Activated CD8-positive, alpha-beta T cell treated with anti-CD3 and anti-CD28 coated beads, Interleukin-2, amount 10 ng/mL, durations not matched to agents 7 days and 5 days (primary cell): ENCODE results near the gene CNOT6L. TPM values are rescaled to one million over a fixed set of nuclear protein-coding genes. Genes with fewer than 3 reads are reported as not detected.
"Not testable (repeated sequence)": the region's sequence is repeated elsewhere in the genome, so short reads cannot be mapped to it uniquely, and the experiment has no call there.

ENCODE experiments used
- ATAC-seq: fragments of 150-1000 bp; cut with Tn5 transposase; one replicate; pipeline ENCODE4 v1.10.0; 2021; ENCODE audit warnings: moderate library complexity
- CTCF ChIA-PET: fragments of 350-600 bp; sonication (Branson Sonifier 250); formaldehyde crosslinking; loops from one replicate; lab custom pipeline; 2021; ENCODE audit warnings: antibody characterized with exemption; lab: Charles Lee
- POLR2A ChIA-PET: fragments of 350-600 bp; sonication (Branson Sonifier 250); formaldehyde crosslinking; loops from one replicate; lab custom pipeline; 2021; ENCODE audit warnings: antibody characterized with exemption; lab: Charles Lee
- DNase-seq: peaks from one replicate; pipeline ENCODE4 v3.0.0-alpha.2; 2020
- H3K27ac Mint-ChIP-seq: one replicate; pipeline ENCODE4 v1.8.0; 2021; ENCODE audit warnings: mild to moderate bottlenecking, mixed read lengths
- H3K27me3 Mint-ChIP-seq: one replicate; pipeline ENCODE4 v1.8.0; 2021; ENCODE audit warnings: low read depth, mixed read lengths
- H3K36me3 Mint-ChIP-seq: one replicate; pipeline ENCODE4 v1.8.0; 2021; ENCODE audit warnings: low read depth, mixed read lengths
- H3K4me1 Mint-ChIP-seq: one replicate; pipeline ENCODE4 v1.8.0; 2021; ENCODE audit warnings: low read depth, mixed read lengths
- H3K4me3 Mint-ChIP-seq: one replicate; pipeline ENCODE4 v1.8.0; 2021; ENCODE audit warnings: mild to moderate bottlenecking, mixed read lengths
- H3K9me3 Mint-ChIP-seq: one replicate; pipeline ENCODE4 v1.8.0; 2022; ENCODE audit warnings: mixed read lengths; ENCODE audit not compliant: insufficient read depth
- total RNA-seq, 2 experiments: library from RNA; stranded (reverse); gene quantifications; one replicate each; pipeline ENCODE4 v1.2.3, GENCODE V29; 2021

CNOT6L gene
- total RNA-seq, result 100 to 1,000 TPM; 107 to 108 TPM

GRCh38 chr4:77818602-77819403 lies at the start of gene CNOT6L:
Gene CNOT6L, minus strand, starts transcription at chr4:77819368. Its CDS starts 60 bp downstream, at chr4:77819308.
- peaks cover 31% of the 10 kb centered on the region for H3K36me3 Mint-ChIP-seq
- ChIA-PET POLR2A (interaction anchor here (0.5 to 7.3 kb wide), 11 partner anchors 8 to 86 kb away, joined by 3 to 437 read pairs (median 4); partner anchors contain the start of gene MRPL1), CTCF (interaction anchor here (1.2 to 3.0 kb wide), 8 partner anchors 10 to 43 kb away, joined by 3 to 34 read pairs (median 8); partner anchors contain the start of gene MRPL1)
- H3K4me1 Mint-ChIP-seq, result peaks cover 46% of the 10 kb centered on the region
- H3K27me3 Mint-ChIP-seq, result no peaks in the 10 kb centered on the region
- ATAC-seq, result peak; percentile 28
- peak within 1 kb of the TSS; percentile 99 for H3K27ac Mint-ChIP-seq
- DNase-seq, result peak; percentile 83
- H3K4me3 Mint-ChIP-seq, result peak within 1 kb of the TSS; percentile 98
- no peaks in the 10 kb centered on the region for H3K9me3 Mint-ChIP-seq

- no peak overlapping the region for H3K27ac Mint-ChIP-seq
- no peak overlapping the region for H3K4me3 Mint-ChIP-seq
- CTCF ChIA-PET, result no interaction called here
Observed at GRCh38 chr4:77865259-77865658, 46.1 kb upstream of the CNOT6L start.

GRCh38 chr4:77863341-77863740 lies 44.2 kb upstream of the CNOT6L start:
- H3K4me1 Mint-ChIP-seq, result peaks cover 57% of the 10 kb centered on the region
- not testable (repeated sequence) for H3K27me3 Mint-ChIP-seq, DNase-seq, H3K9me3 Mint-ChIP-seq
- ChIA-PET CTCF (interaction anchor here (1.5 kb wide), 1 partner anchor 51 kb away, joined by 3 read pairs; no protein-coding TSS in a partner anchor), POLR2A (interaction anchor here (2.7 to 11.1 kb wide), 2 partner anchors 45 to 63 kb away, joined by 28 to 437 read pairs; partner anchors contain the start of gene CNOT6L)
- peak overlapping the region; percentile 98 for H3K4me3 Mint-ChIP-seq
- peak; percentile 2 for ATAC-seq
- H3K36me3 Mint-ChIP-seq, result peaks cover 29% of the 10 kb centered on the region
- H3K27ac Mint-ChIP-seq, result peak overlapping the region; percentile 99

More at GRCh38 chr4:77865259-77865658, 46.1 kb upstream of the CNOT6L start:
- DNase-seq (no peak), ATAC-seq (no peak)
- H3K4me1 Mint-ChIP-seq, result peaks cover 53% of the 10 kb centered on the region
- H3K36me3 Mint-ChIP-seq, result peaks cover 38% of the 10 kb centered on the region
- POLR2A ChIA-PET, result interaction anchor here (11.1 kb wide), 1 partner anchor 47 kb away, joined by 437 read pairs; the partner anchor contains the start of gene CNOT6L
- no peaks in the 10 kb centered on the region for H3K9me3 Mint-ChIP-seq
- no peaks in the 10 kb centered on the region for H3K27me3 Mint-ChIP-seq

- Mint-ChIP-seq H3K9me3 (no peaks in the 10 kb centered on the region), H3K27me3 (no peaks in the 10 kb centered on the region), H3K36me3 (peaks cover 29% of the 10 kb centered on the region), H3K4me1 (peaks cover 63% of the 10 kb centered on the region), H3K4me3 (peak within 1 kb of the TSS; percentile 98), H3K27ac (peak within 1 kb of the TSS; percentile 99)
- ATAC-seq, result peak; percentile 87
- CTCF ChIA-PET, result interaction anchor here (0.7 to 2.5 kb wide), 20 partner anchors 10 to 247 kb away, joined by 3 to 34 read pairs (median 4); partner anchors contain the start of gene CNOT6L
- POLR2A ChIA-PET, result interaction anchor here (0.6 to 11.1 kb wide), 25 partner anchors 10 to 858 kb away, joined by 3 to 437 read pairs (median 4); partner anchors contain the start of gene CNOT6L
- DNase-seq, result peak; percentile 93
Observed at GRCh38 chr4:77862478-77863216, 43.5 kb upstream of the CNOT6L start, which contains the start of gene MRPL1. Gene MRPL1, plus strand, starts transcription at chr4:77862830. Its CDS starts 19 bp downstream, at chr4:77862849.

GRCh38 chr4:77861495-77861894 lies 42.3 kb upstream of the CNOT6L start:
- CTCF ChIA-PET, result interaction anchor here (1.1 to 2.5 kb wide), 14 partner anchors 9 to 121 kb away, joined by 3 to 34 read pairs (median 6); partner anchors contain the start of gene CNOT6L
- ATAC-seq, result peak; percentile 4
- H3K4me1 Mint-ChIP-seq, result peaks cover 72% of the 10 kb centered on the region
- H3K36me3 Mint-ChIP-seq, result peaks cover 21% of the 10 kb centered on the region
- DNase-seq, result no peak
- H3K4me3 Mint-ChIP-seq, result peak overlapping the region; percentile 98
- POLR2A ChIA-PET, result interaction anchor here (0.9 to 11.1 kb wide), 15 partner anchors 8 to 133 kb away, joined by 3 to 437 read pairs (median 6); partner anchors contain the start of gene CNOT6L
- H3K27me3 Mint-ChIP-seq, result no peaks in the 10 kb centered on the region
- no peaks in the 10 kb centered on the region for H3K9me3 Mint-ChIP-seq
- peak overlapping the region; percentile 99 for H3K27ac Mint-ChIP-seq

- no peak overlapping the region for H3K4me3 Mint-ChIP-seq
- peaks cover 7% of the 10 kb centered on the region for H3K36me3 Mint-ChIP-seq
- POLR2A ChIA-PET, result interaction anchor here (0.8 to 11.1 kb wide), 2 partner anchors 32 to 41 kb away, joined by 3 to 437 read pairs; partner anchors contain the start of gene CNOT6L
- CTCF ChIA-PET, result interaction anchor here (1.6 to 2.7 kb wide), 3 partner anchors 39 to 131 kb away, joined by 5 to 10 read pairs (median 7); no protein-coding TSS in a partner anchor
- no peak for DNase-seq
- H3K27ac Mint-ChIP-seq, result peak overlapping the region; percentile 10
- peaks cover 79% of the 10 kb centered on the region for H3K4me1 Mint-ChIP-seq
- no peaks in the 10 kb centered on the region for H3K27me3 Mint-ChIP-seq
- H3K9me3 Mint-ChIP-seq, result no peaks in the 10 kb centered on the region
- ATAC-seq, result no peak
Observed at GRCh38 chr4:77859256-77859655, 40.1 kb upstream of the CNOT6L start.

GRCh38 chr4:77856152-77856551 lies 37.0 kb upstream of the CNOT6L start:
- peaks cover 84% of the 10 kb centered on the region for H3K4me1 Mint-ChIP-seq
- no peaks in the 10 kb centered on the region for H3K36me3 Mint-ChIP-seq
- H3K27ac Mint-ChIP-seq, result peak overlapping the region; percentile 88
- POLR2A ChIA-PET, result interaction anchor here (1.5 to 11.1 kb wide), 2 partner anchors 38 to 55 kb away, joined by 5 to 437 read pairs; partner anchors contain the start of gene CNOT6L
- CTCF ChIA-PET, result interaction anchor here (0.7 to 2.0 kb wide), 7 partner anchors 12 to 438 kb away, joined by 3 to 11 read pairs (median 5); partner anchors contain the start of gene CNOT6L
- ATAC-seq, result no peak
- no peaks in the 10 kb centered on the region for H3K27me3 Mint-ChIP-seq
- DNase-seq, result no peak
- no peaks in the 10 kb centered on the region for H3K9me3 Mint-ChIP-seq
- peak overlapping the region; percentile 6 for H3K4me3 Mint-ChIP-seq

GRCh38 chr4:77854431-77855111 lies 35.4 kb upstream of the CNOT6L start:
- ATAC-seq (peak; percentile 65), DNase-seq (peak; percentile 54)
- H3K27me3 Mint-ChIP-seq, result no peaks in the 10 kb centered on the region
- H3K36me3 Mint-ChIP-seq, result no peaks in the 10 kb centered on the region
- CTCF ChIA-PET, result interaction anchor here (0.8 to 3.6 kb wide), 4 partner anchors 7 to 236 kb away, joined by 3 to 19 read pairs (median 9); partner anchors contain the start of genes CNOT6L and MRPL1
- H3K4me1 Mint-ChIP-seq, result peaks cover 70% of the 10 kb centered on the region
- POLR2A ChIA-PET, result interaction anchor here (1.7 to 11.1 kb wide), 5 partner anchors 7 to 36 kb away, joined by 9 to 437 read pairs (median 71); partner anchors contain the start of genes CNOT6L and MRPL1
- H3K4me3 Mint-ChIP-seq, result peak overlapping the region; percentile 67
- H3K9me3 Mint-ChIP-seq, result no peaks in the 10 kb centered on the region
- peak overlapping the region; percentile 93 for H3K27ac Mint-ChIP-seq

GRCh38 chr4:77852892-77853495 lies 33.8 kb upstream of the CNOT6L start:
- H3K36me3 Mint-ChIP-seq, result no peaks in the 10 kb centered on the region
- H3K4me1 Mint-ChIP-seq, result peaks cover 63% of the 10 kb centered on the region
- peak overlapping the region; percentile 93 for H3K27ac Mint-ChIP-seq
- ATAC-seq, result peak; percentile 91
- no peaks in the 10 kb centered on the region for H3K9me3 Mint-ChIP-seq
- POLR2A ChIA-PET, result interaction anchor here (0.6 to 5.0 kb wide), 13 partner anchors 9 to 93 kb away, joined by 3 to 114 read pairs (median 4); partner anchors contain the start of genes CNOT6L and MRPL1
- peak overlapping the region; percentile 67 for H3K4me3 Mint-ChIP-seq
- CTCF ChIA-PET, result interaction anchor here (0.7 to 3.6 kb wide), 8 partner anchors 9 to 52 kb away, joined by 3 to 19 read pairs (median 6); partner anchors contain the start of genes CNOT6L and MRPL1
- no peaks in the 10 kb centered on the region for H3K27me3 Mint-ChIP-seq
- peak; percentile 87 for DNase-seq
